Measurements from ENCODE around the gene NR4A3. TPM values are rescaled to one million over a fixed set of nuclear protein-coding genes. Genes with fewer than 3 reads are reported as not detected.
"Not testable (repeated sequence)": the region's sequence is repeated elsewhere in the genome, so short reads cannot be mapped to it uniquely, and the experiment has no call there.

The NR4A3 gene
- total and polyA plus RNA-seq, 2 of the 13 experiments (the other 11 are each of a cell fraction or from before 2014, with no cell fraction given): 0.02 to 0.09 TPM

- no peak for TF ChIP-seq FOXP4 (CRISPR knock-in tag; IDR thresholded peaks at IDR 0.05)
- TF ChIP-seq ZNF180 (CRISPR knock-in tag; IDR thresholded peaks at IDR 0.05; ENCODE audit: borderline replicate concordance, low read depth): no peak
- TF ChIP-seq FOXM1 (CRISPR knock-in tag; IDR thresholded peaks at IDR 0.05): no peak
Measured at GRCh38 chr9:99779277-99779676, 42.4 kb upstream of the NR4A3 start (continued).

- H3K9ac ChIP-seq (ENCODE audit: insufficient read depth, low read depth, low read length); CTCF ChIA-PET (ENCODE audit: low intra/inter-chr PET ratio, low total read pairs); H3K36me3 ChIP-seq (replicated peaks in 1 of 2; ENCODE audit: control insufficient read depth in 1 of 2, insufficient read depth in 2 of 2, low read length in 2 of 2); H2AFZ ChIP-seq (ENCODE audit: low read length); FAIRE-seq; H3K4me3 ChIP-seq (replicated peaks in 1 of 3; ENCODE audit: insufficient read depth in 1 of 3, low read depth in 2 of 3, low read length in 3 of 3); H3K79me2 ChIP-seq (ENCODE audit: insufficient read depth, low read length); H3K4me2 ChIP-seq (ENCODE audit: low read depth, low read length); H3K4me1 ChIP-seq (ENCODE audit: insufficient read depth, low read length); BruUV-seq (replicated peaks); POLR2A ChIA-PET; H3K9me3 ChIP-seq (ENCODE audit: low read length); H3K27ac ChIP-seq (ENCODE audit: extremely low read length, insufficient read depth, low read length); DNase-seq (ENCODE audit: low spot score); intact Hi-C loops (cut with micrococcal nuclease; ENCODE audit: unreplicated experiment); H4K20me1 ChIP-seq (ENCODE audit: insufficient read depth, low read length); ATAC-seq; H3K27me3 ChIP-seq (ENCODE audit: control insufficient read depth in 1 of 2, insufficient read depth in 2 of 2, low read length in 2 of 2); in situ Hi-C loops (cut with HindIII; ENCODE audit: extremely low pct_ligation_motif_present, low pct_unique_long_range_greater_than_20kb): not testable (repeated sequence)
- WGBS (ENCODE audit: low lambda C conversion rate): 22% methylated on average over 5 of the region's 5 CpGs
Measured at GRCh38 chr9:99782349-99782748, 39.3 kb upstream of the NR4A3 start.

- no peak for DNase-seq (ENCODE audit: low spot score)
- Histone ChIP-seq H3K4me1 (ENCODE audit: insufficient read depth, low read length) (no peaks in the 10 kb centered on the region), H3K4me3 (replicated peaks in 1 of 3; ENCODE audit: insufficient read depth in 1 of 3, low read depth in 2 of 3, low read length in 3 of 3) (no peak overlapping the region), H4K20me1 (ENCODE audit: insufficient read depth, low read length) (no peaks in the 10 kb centered on the region), H3K9me3 (ENCODE audit: low read length) (no peaks in the 10 kb centered on the region), H3K27me3 (ENCODE audit: control insufficient read depth in 1 of 2, insufficient read depth in 2 of 2, low read length in 2 of 2) (0 out of 5 replicates have a peak, but pooled peaks cover 0 to 3% of the 10 kb centered on the region in 2 experiments), H3K36me3 (replicated peaks in 1 of 2; ENCODE audit: control insufficient read depth in 1 of 2, insufficient read depth in 2 of 2, low read length in 2 of 2) (no peaks in the 10 kb centered on the region), H3K9ac (ENCODE audit: insufficient read depth, low read depth, low read length) (no peak overlapping the region), H3K27ac (ENCODE audit: extremely low read length, insufficient read depth, low read length) (no peak overlapping the region), H2AFZ (ENCODE audit: low read length) (no peak overlapping the region), H3K4me2 (ENCODE audit: low read depth, low read length) (no peak overlapping the region), H3K79me2 (ENCODE audit: insufficient read depth, low read length) (no peaks in the 10 kb centered on the region)
- ChIA-PET CTCF (ENCODE audit: low intra/inter-chr PET ratio, low total read pairs) (no interaction called here), POLR2A (no interaction called here)
- WGBS (ENCODE audit: low lambda C conversion rate): 45% methylated on average over 6 of the region's 6 CpGs
- no peak for FAIRE-seq
- in situ Hi-C loops (cut with HindIII; ENCODE audit: extremely low pct_ligation_motif_present, low pct_unique_long_range_greater_than_20kb): no loop called here
- intact Hi-C loops (cut with micrococcal nuclease; ENCODE audit: unreplicated experiment): no loop called here
- no TSS peak for BruUV-seq (replicated peaks)
- ATAC-seq: no peak
- TF ChIP-seq TEF (CRISPR knock-in tag; IDR thresholded peaks at IDR 0.05) (no peak), NCOA2 (CRISPR knock-in tag; IDR thresholded peaks at IDR 0.05) (no peak), GLMP (CRISPR knock-in tag; IDR thresholded peaks at IDR 0.05; ENCODE audit: borderline replicate concordance) (no peak), BRD4 (CRISPR knock-in tag; IDR thresholded peaks at IDR 0.05) (no peak), ZNF619 (CRISPR knock-in tag; IDR thresholded peaks at IDR 0.05) (no peak), PRDM4 (CRISPR knock-in tag; IDR thresholded peaks at IDR 0.05; ENCODE audit: borderline replicate concordance) (no peak)
Measured at GRCh38 chr9:99782962-99783718, 38.5 kb upstream of the NR4A3 start.

Measured in HepG2 (cell line).